ENCODE results near the gene MYL2.

The MYL2 gene

DNA sequence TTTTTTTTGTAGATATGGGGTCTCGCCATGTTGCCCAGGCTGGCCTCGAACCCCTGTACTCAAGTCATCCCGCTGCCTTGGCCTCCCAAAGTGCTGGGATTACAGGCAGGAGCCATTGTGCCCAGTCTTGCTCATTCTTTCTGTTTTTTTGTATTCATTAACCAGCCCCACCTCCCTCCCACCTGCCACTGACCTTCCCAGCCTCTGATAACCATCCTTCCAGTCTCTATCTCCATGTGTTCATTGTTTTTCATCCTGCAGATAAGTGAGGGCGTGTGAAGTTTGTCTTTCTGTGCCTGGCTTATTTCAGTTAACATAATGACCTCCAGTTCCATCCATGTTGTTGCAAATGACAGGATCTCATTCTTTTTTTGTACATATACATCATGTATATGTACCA, 19.0 kb downstream of the MYL2 start:
- FAIRE-seq (no peak), DNase-seq (ENCODE audit: low spot score) (no peak)

DNA sequence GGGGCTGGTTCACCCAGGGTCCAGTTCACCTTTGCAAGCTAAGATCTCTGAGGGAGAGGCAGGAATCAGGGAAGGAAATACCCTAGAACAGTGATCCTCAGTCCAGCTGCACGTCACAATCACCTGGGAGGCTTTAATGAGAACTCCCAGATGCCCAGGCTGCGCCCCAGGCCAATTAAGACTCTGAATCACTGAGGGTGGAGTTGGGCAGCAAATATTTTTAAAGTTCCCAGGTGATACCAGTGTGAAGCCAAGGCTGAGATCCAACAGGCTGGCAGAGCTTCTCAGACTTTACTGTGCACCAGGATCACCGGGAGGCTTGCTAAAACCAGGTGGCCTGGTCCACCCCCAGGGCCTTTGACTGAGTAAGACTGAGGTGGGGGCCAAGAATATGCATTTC, 23.8 kb downstream of the MYL2 start:
- DNase-seq (ENCODE audit: low spot score) (no peak), FAIRE-seq (no peak)

DNA sequence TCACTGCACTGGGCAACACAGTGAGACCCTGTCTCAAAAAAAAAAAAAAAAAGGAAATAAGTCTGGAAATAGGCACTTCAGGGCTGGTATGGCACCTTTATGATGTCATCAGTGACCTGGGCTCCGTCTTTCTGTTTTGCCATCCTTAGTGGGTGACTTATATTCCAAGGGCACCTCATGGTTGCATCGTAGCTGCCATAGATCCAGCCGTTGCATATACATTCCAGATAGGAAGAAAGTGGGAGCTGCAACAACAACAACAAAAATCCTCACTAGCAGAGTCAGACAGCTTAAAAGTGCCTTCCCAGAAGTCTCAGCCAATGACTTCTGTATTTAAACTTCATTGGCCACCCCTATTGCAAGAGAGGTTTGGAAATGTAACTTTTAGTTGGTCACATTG, 26.4 kb downstream of the MYL2 start:
- DNase-seq (ENCODE audit: low spot score) (no peak), FAIRE-seq (no peak)

DNA sequence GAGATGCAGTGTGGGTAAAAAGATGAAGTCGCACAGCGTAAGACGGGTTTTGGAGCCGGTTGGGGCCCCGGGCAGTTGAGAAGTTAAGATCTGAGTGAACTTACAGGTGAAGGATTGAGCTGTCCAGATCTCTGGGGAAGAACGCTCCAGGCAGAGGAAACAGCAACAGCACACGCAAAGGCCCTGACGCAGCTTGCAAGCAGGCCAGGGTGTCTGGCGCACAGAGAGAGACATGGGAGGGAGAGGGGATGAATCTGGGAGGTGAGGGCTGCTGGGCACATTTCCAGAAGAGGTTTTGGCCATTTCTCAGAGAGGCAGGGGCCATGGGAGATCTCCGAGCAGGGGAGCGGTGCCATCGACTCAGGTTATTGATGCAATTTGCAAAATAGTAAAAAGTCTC, 31.0 kb downstream of the MYL2 start:
- FAIRE-seq (no peak), DNase-seq (ENCODE audit: low spot score) (no peak)

DNA sequence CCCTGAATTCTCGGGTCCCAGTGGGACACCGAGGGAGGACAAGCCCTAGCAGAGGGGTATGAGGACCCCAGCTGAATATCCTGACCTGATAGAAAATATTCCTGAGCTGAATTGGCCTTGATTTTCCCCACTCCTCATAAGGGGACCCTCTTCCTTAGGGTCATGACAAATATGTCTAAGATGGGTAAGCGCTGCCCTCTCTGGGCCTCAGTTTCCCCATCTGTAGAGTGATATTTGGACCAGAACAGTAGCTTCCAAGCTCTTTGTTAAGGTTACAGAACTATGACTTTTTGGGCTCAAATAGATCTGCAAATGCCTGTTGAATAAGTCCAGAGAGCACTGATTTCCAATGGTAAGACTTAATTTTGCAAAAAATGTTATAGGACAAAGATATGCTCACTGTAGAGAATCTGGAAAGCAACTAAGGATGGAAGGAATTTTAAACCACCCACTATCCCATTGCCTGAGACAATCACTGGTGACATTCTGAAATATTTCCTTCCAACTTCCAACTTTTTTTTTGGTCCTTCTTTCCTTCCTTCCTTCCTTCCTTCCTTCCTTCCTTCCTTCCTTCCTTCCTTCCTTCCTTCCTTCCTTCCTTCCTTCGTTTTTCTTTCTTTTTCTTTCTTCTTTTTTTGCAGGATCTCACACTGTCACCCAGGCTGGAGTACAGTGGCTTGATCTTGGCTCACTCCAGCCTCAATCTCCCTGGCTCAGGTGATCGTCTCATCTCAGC, 32.0 kb downstream of the MYL2 start:
- FAIRE-seq (no peak), DNase-seq (ENCODE audit: low spot score) (no peak)

DNA sequence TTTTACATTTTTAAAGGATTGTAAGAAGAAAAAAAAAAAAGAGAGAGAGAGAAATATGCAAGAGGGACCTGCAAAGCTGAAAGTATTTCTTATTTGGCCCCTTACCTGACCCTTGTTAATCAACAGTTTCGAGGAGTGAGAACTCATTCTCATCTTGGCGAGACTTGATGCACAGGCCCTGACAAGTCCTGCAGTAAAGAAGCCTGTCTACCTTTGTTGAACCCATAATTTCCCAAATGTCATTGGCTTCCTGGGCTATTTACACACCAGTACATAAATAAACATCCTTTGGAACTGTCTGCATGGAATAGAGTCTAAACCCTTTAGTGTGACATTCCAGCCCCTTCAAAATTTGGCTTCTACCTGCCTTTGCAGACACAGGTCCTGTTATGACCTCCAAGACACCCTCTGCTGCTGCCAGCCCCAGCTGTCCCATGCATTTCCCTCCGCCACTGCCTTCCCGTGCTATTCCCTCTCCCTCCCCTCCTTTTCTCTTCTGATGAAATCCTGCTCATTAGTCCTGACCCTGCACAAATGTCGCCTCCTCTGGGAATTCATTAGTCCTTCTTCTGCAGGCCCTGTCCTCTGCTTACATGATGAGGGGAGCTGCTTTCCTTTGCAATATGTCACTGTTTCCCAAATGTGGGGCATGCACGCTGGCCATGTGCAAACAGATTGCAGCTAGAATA, 35.1 kb downstream of the MYL2 start:
- no peak for DNase-seq (ENCODE audit: low spot score)
- no peak for FAIRE-seq

DNA sequence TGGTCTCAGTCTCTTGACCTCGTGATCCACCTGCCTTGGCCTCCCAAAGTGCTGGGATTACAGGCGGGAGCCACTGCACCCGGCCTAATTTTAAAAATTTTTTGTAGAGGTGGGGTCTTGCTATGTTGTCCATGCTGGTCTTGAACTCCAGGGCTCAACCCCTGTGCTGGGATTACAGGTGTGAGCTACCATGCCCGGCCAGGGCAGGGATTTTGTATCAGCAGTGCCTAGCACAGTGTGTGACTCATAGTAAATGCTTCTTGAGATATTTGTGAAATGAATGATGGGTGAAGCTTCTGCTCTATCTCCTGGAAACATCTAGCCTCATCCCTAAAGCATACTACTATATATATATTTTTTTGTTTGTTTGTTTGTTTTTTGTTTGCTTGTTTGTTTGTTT, 37.1 kb downstream of the MYL2 start:
- FAIRE-seq (no peak), DNase-seq (ENCODE audit: low spot score) (no peak)

DNA sequence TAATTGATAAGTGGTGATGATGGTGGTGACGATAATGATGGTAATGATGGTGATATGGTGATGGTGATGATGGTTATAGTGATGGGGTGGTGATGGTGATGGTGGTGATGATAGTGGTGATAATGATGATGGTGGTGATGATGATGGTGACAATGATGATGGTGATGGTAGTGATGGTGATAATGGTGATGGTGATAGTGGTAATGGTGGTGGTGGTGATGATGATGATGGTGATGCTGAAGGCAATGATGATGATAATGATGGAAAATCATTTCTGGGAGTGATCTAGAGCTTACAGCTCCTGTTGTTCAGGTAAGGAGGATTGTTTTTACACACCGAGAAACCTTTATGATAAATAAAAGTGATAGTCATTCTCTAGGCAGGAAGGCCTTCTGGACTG, 39.7 kb downstream of the MYL2 start:
- FAIRE-seq (peak; percentile 98), DNase-seq (ENCODE audit: low spot score) (no peak)

DNA sequence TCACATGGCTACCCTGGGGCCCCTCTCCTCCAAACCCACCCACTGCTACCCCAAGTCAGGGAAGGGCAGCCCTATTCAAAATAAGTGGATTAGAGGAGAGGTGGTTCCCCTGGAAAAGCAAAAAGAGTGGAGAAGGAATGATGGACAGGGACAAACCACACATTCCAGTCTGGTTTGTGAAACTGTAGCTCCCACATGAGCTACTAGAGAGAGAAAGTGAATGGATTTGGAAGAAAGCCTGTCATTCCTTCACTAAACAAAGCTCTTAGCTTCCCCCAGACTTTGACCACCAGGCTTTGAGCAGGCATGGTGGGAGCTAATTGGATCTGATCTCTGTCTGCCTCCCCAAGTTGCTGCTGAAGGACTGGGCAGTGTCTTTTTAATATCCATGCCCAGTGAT, 45.6 kb downstream of the MYL2 start:
- no peak for FAIRE-seq

DNA sequence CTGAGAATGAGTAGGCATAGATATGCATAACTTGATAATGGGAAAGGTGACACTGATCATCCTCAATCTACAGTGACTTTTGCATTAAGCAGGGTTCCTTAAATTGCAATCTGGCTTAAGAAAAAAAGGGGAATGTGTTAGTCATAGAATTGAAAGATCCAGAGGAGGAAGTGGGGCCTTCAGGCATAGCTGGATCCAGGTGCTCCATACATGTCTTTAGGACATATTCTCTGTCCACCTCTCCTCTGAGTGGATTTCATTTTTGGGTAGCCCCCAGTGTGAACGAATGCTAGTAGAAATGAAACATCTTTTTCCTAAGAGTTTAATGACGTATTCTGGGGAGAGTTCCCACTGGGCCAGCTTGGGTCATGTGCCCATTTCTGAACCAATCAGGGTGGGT, 46.0 kb downstream of the MYL2 start:
- FAIRE-seq (no peak), DNase-seq (ENCODE audit: low spot score) (no peak)

More for the DNA sequence above, 45.6 kb downstream of the MYL2 start:
- DNase-seq (ENCODE audit: low spot score): no peak

DNA sequence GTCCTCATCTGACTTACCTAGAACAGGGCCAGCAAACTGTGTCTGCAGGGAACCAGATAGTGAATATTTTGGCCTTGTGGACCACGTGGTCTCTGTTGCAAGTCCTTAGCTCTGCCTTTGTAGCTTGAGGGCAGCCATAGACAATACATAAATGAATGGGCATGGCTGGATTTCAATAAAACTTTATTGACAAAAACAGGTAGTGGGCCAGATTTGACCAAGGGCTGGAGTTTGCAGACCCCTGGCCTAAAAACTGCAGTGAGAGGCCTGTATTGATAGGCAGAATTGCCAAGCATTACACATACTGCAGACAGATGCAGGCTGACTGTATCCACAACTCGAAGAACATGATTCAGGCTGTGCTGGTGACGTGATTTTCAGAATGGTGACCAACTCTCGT, 48.3 kb downstream of the MYL2 start:
- no peak for FAIRE-seq
- no peak for DNase-seq (ENCODE audit: low spot score)

DNA sequence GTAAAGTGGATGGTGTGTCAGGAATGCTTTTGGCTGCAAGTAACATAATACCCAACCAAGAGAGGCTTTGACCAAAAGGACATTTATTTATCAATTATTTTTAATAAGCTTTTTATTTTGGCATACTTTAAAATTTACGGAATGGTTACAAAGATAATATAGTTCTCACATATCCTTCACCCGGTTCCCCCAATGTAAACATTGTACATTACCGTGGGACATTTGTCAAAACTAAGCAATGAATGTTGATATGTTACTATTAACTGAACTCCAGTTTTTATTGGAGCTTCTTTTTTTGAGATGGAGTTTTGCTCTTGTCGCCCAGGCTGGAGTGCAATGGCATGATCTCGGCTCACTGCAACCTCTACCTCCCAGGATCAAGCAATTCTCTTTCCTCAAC, 50.6 kb downstream of the MYL2 start:
- DNase-seq (ENCODE audit: low spot score) (no peak), FAIRE-seq (no peak)

DNA sequence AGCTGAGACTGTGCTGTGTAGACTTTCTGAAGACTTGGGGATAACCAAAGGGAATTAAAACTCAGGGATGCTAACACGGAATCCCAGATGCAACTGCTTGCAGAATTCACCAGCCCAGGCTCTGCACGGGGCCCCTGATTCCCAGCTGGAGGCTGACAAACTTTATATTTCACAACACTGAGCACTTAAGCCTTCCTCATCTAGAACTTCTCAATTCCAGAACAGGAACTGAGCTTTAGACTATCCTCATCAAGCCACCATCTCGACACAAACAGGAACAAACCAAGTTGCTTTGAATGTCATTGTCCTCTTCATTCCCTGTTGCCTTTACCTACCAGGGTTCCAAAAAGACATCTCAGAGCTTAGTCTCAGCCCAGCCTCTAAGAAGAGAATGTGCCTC, 51.4 kb downstream of the MYL2 start:
- no peak for DNase-seq (ENCODE audit: low spot score)
- no peak for FAIRE-seq

DNA sequence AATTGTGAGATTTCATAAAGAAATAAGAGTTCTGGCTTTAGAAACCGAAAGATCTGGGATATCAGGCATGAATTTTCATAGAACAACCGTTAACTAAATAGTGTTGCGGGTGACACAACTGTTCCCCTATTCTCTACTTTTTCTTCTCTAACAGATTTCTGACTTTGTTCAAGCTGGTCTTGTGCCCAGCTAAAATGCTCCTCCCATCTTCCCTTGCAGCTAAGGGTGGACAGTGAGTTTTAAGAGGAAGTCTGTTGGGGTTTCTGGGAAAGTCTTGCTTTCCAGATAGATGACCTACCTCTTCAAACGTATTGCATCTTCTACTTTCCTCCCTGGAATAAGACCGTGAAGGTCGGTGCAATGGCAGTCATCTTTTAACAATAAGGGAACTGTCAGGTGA, 54.9 kb downstream of the MYL2 start:
- FAIRE-seq: no peak

DNA sequence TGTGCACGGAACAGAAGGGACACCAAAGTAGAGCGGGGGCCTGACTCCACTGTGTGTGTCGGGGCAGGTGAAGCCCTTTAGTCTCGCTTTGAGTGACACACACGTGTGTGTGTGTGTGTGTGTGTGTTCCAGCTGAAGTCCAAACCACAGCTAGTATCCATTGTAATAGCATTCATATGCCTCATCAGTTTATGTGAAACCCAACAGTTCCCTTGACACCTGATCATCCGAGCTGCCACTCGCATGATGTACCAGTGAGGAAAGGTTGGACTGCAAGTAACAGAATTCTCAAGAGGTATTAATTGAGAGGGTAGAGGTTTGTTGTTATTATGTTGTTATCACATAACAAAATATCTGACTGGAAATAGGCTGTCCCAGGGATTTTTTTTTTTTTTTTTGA, 57.2 kb downstream of the MYL2 start:
- no peak for DNase-seq (ENCODE audit: low spot score)
- FAIRE-seq: no peak

More for the DNA sequence above, 54.9 kb downstream of the MYL2 start:
- DNase-seq (ENCODE audit: low spot score): no peak

DNA sequence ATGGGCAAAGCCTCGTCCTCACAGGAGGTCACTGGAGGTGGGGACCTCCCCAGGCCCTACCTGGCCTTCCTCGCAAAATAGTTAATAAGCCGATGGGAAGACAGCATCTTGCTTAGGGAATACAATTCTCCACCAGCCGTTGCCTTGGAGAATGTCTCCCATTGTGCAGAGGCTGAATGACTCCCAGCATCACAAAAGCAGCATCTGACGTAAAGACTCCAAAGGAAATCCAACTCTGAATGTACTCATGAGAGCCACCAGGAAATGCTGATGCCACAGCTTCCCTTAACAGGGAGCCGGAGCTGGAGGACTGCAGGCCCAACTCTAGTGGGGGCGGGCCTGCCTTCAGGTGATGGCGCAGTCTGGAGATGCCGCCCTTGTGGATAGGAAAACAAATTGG, 58.0 kb downstream of the MYL2 start:
- FAIRE-seq (no peak), DNase-seq (ENCODE audit: low spot score) (no peak)

DNA sequence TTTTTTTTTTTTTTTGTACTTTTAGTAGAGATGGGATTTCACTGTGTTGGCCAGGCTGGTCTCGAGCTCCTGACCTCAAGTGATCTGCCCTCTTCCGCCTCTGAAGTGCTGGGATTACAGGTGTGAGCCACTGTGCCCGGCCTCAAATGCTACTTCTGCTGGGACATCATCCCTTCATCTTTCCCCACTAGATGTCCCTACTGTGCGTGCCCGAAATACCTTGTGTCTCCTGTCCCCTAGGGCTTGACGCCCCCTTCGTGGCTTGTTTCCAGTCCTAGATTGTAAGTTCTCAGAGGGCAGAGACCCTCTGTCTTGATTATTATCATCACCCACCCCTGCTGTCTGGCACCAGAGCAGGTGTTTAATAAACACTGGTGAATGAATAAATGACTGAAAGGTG, 58.6 kb downstream of the MYL2 start:
- no peak for FAIRE-seq
- DNase-seq (ENCODE audit: low spot score): no peak
